VCaP (cell line): ENCODE data around the gene ACOX1.
A peak's percentile ranks its signal among the peaks of the same experiment; 100 is the strongest.

ENCODE experiments used
- H3K27ac ChIP-seq: fragments of 450-650 bp; 2 replicates; pipeline ENCODE4 v1.5.1; 2017
- TF ChIP-seq, protein P1 (sequence below): fragments of 450-650 bp; conservative IDR thresholded peaks from 2 replicates; pipeline ENCODE4 v1.5.1; 2017; ENCODE audit warnings: mild to moderate bottlenecking, moderate library complexity

ACOX1 gene

GRCh38 chr17:75917917-75918445, 61.0 kb downstream of the ACOX1 start:
- TF ChIP-seq, protein P1, sequence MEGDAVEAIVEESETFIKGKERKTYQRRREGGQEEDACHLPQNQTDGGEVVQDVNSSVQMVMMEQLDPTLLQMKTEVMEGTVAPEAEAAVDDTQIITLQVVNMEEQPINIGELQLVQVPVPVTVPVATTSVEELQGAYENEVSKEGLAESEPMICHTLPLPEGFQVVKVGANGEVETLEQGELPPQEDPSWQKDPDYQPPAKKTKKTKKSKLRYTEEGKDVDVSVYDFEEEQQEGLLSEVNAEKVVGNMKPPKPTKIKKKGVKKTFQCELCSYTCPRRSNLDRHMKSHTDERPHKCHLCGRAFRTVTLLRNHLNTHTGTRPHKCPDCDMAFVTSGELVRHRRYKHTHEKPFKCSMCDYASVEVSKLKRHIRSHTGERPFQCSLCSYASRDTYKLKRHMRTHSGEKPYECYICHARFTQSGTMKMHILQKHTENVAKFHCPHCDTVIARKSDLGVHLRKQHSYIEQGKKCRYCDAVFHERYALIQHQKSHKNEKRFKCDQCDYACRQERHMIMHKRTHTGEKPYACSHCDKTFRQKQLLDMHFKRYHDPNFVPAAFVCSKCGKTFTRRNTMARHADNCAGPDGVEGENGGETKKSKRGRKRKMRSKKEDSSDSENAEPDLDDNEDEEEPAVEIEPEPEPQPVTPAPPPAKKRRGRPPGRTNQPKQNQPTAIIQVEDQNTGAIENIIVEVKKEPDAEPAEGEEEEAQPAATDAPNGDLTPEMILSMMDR = no peak
- no peak overlapping the region for H3K27ac ChIP-seq

- no peak overlapping the region for H3K27ac ChIP-seq
- TF ChIP-seq, protein P1 = no peak
Measured at GRCh38 chr17:75917141-75917916, 61.6 kb downstream of the ACOX1 start.

DNA sequence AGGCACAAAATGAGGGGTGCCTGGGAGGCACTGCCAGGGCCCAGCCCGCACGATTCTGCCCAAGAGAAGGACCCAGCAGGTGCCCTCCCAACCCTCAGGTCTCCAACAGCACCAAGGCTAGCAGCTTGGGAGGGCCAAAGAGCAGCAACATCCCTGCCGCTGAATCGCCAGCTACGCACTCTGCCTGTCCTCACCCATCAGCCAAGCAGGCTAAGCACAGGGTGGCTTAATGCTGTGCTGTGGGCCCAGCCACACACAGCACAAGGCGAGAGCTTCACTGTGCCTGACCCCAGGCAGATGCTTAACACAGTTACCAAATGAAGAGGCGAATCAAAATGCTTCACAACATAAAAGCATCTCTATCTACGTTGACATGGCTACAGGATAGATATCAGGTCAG, 63.7 kb downstream of the ACOX1 start:
- H3K27ac ChIP-seq = no peak overlapping the region
- TF ChIP-seq, protein P1 = no peak

- no peak overlapping the region for H3K27ac ChIP-seq
Measured at GRCh38 chr17:75914643-75915267, 64.2 kb downstream of the ACOX1 start.

DNA sequence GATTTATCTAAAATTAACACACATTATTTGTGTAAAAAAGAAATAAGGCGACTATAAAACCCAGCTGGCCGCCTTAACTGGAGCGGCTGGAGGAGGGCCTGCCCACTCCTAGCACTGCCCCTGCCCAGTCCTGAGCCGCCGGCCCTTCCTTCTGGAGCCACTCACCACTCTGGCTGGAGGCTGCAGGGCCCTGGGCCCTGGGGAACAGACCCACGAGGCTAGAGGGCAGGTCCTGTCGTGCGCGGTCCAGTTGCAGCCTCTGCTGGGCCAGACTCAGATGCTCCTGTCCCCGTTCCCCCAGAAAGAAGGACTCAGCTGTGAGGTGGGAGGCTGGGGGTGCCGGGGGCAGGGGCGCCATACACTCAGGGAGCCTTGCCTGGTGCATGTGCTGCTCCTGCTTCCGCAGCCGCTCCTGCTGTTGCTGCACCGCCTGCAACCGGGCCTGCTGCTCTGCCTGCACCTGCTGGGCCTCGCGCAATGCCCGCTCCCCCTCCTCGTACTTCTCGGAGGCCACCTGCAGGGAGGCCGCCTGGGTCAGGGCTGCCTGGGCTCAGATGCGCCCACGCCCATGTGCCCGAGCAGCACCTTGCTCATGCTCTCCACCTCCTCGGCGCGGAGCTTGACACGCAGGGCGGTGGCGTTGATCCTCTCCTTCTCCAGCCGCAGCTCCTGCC, 65.3 kb downstream of the ACOX1 start:
- H3K27ac ChIP-seq = no peak overlapping the region
- TF ChIP-seq, protein P1 = no peak

More at GRCh38 chr17:75914643-75915267, 64.2 kb downstream of the ACOX1 start:
- TF ChIP-seq, protein P1 = no peak

DNA sequence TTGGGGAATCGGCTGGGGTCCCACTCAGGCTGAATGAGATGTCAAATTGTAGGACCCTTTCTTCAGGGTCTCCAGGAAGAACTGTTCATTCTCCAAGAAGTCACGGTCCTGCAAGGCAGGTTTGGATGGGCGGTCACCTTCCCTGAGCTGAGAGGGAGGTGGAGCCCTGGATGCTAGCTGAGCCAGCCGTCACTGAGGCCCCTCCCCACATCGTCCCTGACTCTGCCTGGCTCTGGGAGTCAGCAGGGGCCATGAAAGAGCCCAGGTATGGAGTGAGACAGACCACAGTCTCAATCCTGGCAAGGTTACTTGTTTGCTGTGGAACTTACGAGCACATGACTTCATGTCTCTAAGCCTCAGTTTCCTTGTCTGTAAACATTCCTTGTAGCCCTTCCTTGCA, 68.3 kb downstream of the ACOX1 start:
- TF ChIP-seq, protein P1 = no peak
- peak overlapping the region; percentile 94 for H3K27ac ChIP-seq

- H3K27ac ChIP-seq = peak overlapping the region; percentile 94
- TF ChIP-seq, protein P1 = no peak
Measured at GRCh38 chr17:75909812-75910274, 69.1 kb downstream of the ACOX1 start.
